Kidney epithelial cell (primary cell): Measurements from ENCODE around the gene TERB1. TPM values are rescaled to one million over a fixed set of nuclear protein-coding genes. Genes with fewer than 3 reads are reported as not detected.
A peak's percentile ranks its signal among the peaks of the same experiment; 100 is the strongest.

Experiments used
- DNase-seq: peaks from one replicate; pipeline ENCODE4 v3.0.0-alpha.2; 2010; ENCODE audit warnings: low read depth
- H3K27me3 ChIP-seq: 2 replicates; pipeline ENCODE4 v1.6.0; 2011; ENCODE audit warnings: low read length; ENCODE audit not compliant: control insufficient read depth, insufficient read depth
- H3K36me3 ChIP-seq: 2 replicates; pipeline ENCODE4 v1.5.1; 2011; ENCODE audit warnings: low read length; ENCODE audit not compliant: control insufficient read depth, insufficient read depth
- H3K4me3 ChIP-seq: 2 replicates; pipeline ENCODE4 v1.5.1; 2011; ENCODE audit warnings: low read depth, mild to moderate bottlenecking, control low read depth, low read length
- total RNA-seq: library from RNA; depleted of rRNA; stranded (reverse); fragments of >200 nt; gene quantifications from 2 replicates; pipeline ENCODE4 v1.2.3, GENCODE V29; 2015
- TF ChIP-seq, protein P1 (sequence below): IDR thresholded peaks from 2 replicates; pipeline ENCODE4 v1.5.1; 2011; ENCODE audit warnings: mild to moderate bottlenecking, moderate library complexity, low read length, control low read depth, inconsistent platforms; ENCODE audit not compliant: insufficient read depth, poor library complexity, severe bottlenecking

The TERB1 gene
- total RNA-seq, 1 donor from 2014 or later: not detected

DNA sequence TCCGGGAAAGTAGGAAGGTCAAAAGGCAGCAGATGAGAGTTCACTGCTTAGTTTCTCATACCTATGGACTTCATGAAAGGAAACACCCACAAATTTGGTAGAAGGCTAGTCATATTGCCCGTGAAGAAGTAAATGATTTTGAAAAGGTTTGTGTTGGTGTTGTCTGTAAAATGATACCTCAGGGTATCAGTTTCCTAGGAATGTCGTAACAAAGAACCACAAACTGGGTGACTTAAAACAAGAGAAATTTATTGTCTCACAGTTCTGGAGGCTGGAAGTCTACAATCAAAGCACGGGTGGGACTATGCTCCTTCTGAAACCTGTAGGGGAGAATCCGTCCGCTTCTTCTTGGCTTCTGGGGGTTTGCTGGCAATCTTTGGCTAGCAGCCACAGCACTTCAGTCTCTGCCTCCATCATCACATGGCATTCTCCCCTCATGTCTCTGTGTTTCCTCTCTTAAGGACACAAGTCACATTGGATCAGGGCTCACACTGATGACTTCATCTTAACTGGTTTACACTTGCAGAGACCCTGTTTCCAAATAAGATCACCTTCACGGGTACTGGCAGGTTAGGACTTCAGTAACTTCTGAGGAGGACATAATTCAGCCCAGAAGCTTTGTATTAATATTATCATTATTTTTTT lies 31.4 kb upstream of the TERB1 start:
- Histone ChIP-seq H3K36me3 (no peaks in the 10 kb centered on the region), H3K27me3 (no peaks in the 10 kb centered on the region), H3K4me3 (no peak overlapping the region)
- DNase-seq: no peak
- TF ChIP-seq, protein P1, sequence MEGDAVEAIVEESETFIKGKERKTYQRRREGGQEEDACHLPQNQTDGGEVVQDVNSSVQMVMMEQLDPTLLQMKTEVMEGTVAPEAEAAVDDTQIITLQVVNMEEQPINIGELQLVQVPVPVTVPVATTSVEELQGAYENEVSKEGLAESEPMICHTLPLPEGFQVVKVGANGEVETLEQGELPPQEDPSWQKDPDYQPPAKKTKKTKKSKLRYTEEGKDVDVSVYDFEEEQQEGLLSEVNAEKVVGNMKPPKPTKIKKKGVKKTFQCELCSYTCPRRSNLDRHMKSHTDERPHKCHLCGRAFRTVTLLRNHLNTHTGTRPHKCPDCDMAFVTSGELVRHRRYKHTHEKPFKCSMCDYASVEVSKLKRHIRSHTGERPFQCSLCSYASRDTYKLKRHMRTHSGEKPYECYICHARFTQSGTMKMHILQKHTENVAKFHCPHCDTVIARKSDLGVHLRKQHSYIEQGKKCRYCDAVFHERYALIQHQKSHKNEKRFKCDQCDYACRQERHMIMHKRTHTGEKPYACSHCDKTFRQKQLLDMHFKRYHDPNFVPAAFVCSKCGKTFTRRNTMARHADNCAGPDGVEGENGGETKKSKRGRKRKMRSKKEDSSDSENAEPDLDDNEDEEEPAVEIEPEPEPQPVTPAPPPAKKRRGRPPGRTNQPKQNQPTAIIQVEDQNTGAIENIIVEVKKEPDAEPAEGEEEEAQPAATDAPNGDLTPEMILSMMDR: no peak

DNA sequence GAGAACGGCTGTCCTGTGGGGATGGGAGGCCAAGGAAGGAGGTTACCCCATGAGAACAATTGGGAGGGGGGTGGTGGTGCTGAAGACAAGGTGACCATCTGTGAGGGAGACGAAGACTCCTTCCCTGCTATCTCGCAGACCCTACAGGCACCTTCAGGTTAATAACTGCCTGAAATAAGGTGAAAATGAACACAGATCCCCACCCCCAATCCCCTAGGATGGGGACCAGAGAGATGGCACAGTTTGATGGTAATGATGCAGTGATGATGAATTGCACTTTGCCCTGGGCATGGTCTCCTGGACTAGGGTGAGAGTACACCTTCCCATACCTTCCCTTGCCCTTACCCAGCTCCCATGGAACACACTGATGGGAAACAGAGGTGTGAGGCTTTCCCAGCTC lies 30.8 kb upstream of the TERB1 start:
- H3K36me3 ChIP-seq: no peaks in the 10 kb centered on the region
- H3K27me3 ChIP-seq: no peaks in the 10 kb centered on the region
- TF ChIP-seq, protein P1: no peak
- DNase-seq: no peak
- H3K4me3 ChIP-seq: no peak overlapping the region

DNA sequence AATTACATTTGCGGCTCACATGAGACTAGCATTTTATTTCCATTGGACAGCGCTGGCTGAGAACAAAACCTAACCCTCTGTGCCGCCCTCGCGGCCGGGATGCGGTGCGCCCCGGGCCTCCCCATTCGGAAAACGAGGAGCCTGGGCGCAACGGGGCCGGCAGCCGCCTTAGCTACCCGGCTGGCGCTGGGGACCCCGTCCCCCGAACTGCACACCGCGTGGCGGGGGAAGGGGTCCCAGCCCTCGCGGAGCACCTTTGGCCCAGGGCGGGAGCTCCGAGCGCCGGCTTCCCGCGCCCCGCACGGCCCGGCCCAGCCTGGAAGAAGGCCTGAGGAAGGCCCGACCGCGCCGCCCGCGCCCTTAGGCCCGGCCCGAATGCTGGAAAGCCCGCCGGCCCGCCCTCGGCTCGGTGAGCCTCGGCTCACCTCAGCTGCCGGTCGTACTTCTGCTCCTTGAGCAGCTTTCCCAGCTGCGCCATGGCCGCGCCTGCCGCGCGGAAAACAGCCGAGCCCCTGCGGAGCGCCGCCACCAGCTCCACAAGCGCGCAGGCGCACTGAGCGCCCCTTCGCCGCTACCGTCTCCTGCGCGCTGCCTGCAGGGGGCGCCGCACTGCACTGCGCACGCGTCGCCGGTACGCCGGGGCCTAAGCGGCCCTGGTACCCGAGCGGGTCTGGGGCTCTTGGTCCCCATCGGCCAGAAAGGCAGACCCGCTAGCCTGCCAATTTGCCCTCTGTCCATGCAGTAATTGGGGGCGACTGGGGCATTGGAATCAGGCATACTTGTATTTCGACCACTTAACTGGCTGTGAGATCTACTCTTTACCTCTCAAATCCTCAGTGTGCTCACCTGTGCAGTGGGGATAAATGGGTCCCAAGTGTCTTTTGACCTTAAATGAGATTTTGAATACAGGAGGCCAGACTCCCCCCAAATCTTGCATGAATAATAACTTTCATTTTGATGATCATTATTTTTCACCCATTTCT lies 29.3 kb upstream of the TERB1 start, which contains the start of gene NAE1:
Gene NAE1, minus strand, starts transcription at position 555 of the 983 bp plus-strand sequence. Its CDS starts 77 bp downstream, at position 478.
- Histone ChIP-seq H3K36me3 (no peaks in the 10 kb centered on the region), H3K27me3 (no peaks in the 10 kb centered on the region), H3K4me3 (peak within 1 kb of the TSS; percentile 93)
- TF ChIP-seq, protein P1: peak; percentile 68
- peak; percentile 47 for DNase-seq

DNA sequence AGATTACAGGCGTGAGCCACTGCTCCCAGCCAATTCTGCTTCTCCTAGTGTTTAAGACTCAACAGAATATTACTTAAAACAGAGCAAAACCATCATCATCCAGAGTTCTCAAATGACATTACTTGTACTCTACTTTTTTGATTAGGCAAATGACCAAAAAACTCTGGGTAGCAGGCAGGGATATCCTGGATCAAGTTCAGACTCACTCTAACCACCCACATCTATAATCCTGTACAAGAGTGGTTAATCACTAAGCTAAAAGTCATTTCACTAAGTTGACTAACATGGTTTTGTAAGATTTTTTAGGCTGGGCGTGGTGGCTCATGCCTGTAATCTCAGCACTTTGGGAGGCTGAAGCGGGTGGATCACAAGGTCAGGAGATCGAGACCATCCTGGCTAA lies 22.6 kb upstream of the TERB1 start:
- TF ChIP-seq, protein P1: no peak
- H3K4me3 ChIP-seq: no peak overlapping the region
- no peaks in the 10 kb centered on the region for H3K36me3 ChIP-seq
- DNase-seq: no peak
- H3K27me3 ChIP-seq: no peaks in the 10 kb centered on the region

DNA sequence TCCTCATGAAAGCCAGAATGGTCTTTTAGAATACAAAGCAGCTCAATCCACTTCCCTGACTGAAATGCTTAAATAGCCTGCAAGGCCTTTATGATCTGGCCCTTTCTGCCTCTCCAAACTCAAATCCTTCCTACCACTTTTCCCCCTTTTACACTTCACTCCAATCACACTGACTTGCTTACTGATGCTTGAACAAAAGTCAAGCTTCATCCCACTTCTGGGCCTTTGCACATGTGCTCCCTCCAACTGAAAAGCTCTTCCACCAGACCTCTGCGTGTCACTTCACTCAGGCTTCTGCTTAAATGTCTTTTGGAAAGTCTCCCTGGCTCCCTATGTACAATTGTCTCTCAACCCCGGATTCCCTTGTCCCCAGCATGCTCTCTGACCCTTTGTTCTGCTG lies 13.3 kb upstream of the TERB1 start:
- TF ChIP-seq, protein P1: no peak
- Histone ChIP-seq H3K27me3 (no peaks in the 10 kb centered on the region), H3K4me3 (no peak overlapping the region), H3K36me3 (no peaks in the 10 kb centered on the region)
- DNase-seq: no peak
